ENCODE data around the gene DDR2.
"Not testable (repeated sequence)": the region's sequence is repeated elsewhere in the genome, so short reads cannot be mapped to it uniquely, and the experiment has no call there.

Gene DDR2

DNA sequence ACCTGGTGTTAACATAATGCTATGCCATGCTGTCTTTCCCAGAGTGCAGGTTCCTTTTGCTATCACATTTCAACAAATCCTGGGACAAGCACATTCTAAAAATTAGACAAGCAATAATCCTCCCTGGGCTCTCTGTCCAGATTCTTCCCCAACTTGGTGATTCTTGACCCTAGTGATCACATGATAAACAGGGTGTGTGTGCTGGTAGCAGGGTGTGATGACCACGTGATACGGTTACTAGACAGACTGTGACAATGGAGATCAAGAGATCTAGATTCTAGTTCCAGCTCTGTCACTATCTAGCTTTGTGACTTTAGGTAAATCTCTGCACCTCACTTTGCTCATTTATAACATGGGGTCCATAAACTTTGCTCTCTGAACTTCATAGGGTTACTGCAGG lies 96.3 kb downstream of the DDR2 start:
- no peak for DNase-seq

DNA sequence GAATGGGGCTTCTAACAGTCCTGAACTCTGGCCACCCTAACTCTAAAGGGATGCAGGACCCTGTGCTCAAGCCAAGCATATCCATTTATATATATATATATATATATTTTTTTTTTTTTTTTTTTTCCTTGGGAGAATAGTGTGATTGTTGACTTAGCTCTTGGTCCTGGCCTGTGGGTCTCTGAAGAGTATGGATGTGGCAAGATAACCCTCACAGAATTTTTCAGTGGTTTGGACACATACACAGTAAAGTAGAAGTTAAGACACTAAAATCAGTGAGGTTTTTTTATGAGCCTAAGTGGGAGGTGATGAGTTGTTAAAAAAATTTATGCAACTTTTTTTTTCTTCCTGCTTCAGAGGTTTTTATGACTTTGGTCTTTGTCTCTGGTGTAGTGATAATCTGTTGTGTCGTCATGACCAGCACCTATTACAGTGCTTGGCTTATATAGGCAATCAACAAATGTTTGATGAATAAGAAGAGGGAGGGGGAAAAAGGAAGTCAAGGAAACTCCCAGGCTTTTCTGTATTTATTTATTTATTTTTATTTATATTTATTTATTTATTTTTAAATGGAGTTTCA lies 97.0 kb downstream of the DDR2 start:
- DNase-seq: not testable (repeated sequence)

DNA sequence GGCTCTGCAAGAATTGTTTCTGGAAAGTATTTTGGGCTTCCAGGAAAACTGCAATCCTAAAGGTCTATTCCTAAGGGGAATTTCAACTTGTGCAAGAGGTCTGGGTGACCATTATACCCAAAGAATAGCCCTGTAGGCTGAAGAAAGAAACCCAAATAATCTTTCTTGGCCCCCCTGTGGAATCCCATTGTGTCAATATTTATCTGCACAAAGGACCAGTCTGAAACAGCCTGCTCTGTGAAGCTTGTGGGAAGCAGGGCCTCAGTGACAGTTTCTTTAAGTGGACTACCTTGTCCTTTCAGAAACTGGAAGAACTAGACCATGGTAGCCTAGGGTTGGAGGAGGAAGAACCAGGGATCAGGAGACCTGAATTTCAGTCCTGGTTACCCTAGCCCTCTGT lies 99.8 kb downstream of the DDR2 start:
- DNase-seq: no peak

DNA sequence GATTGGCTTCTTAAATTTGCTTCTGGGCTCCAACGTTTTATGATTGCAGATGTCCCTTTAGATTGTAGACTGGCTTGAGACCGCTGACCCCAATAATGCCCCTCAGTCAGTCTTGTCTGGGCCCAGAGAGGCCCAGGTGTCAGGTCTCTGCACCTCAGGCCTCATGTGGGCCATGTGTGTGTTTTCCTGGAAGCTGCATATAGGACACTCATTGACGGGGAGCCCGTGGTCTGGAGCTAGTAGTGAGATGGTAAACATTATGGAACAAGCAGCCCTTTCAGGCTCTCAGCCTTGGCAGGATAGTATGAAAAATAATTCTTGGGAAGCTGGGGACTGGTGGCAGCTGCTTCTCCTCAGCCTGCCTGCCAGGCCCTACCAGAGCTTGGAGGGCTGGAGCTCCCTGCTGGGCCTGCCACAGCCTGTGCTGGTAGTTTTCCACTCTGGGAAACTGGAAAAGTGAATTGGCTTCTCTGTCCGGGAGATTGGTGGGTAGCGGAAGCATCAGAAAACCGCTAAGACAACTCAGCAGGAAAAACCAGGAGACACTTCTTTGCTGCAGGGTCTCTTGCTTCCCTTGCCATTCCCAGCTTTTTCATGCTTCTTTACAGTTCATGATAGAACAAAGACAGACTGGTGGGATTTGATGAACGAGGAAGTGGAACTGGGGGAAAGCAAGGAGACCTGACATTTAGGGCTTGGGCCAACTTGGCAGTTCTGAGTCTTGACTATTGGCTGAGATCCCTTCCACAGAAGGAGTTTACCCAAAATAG lies 100.5 kb downstream of the DDR2 start:
- DNase-seq: no peak

DNA sequence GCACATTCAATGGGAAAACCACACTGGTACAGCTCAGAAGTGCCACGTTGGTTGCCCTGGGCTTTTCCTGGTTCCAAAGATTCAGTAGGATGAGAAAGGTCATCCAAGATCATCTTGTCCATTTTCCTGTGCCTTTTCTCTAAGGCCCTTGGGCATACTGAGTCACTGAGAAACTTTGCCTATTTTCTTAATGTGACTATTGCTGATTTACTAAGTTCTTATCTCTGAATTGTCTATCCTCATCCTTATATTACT lies 101.0 kb downstream of the DDR2 start:
- no peak for DNase-seq

DNA sequence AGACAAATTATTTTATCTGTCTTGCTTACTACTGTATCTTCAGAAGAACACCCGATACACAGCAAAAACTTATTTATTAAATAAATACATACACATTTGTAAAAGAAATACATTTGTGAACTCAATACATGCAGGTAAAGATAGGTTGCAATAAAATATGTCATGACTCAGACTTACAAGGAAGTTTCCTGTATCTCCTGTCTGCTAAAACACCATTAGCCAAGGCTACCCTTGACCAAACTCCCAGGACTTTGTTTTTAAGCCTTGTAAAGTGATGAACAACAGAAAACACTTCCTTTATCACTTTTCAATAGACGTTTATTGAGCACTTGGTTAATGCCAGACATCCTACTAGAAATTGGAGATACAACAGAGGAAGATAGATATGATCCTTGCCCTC lies 101.8 kb downstream of the DDR2 start:
- no peak for DNase-seq

DNA sequence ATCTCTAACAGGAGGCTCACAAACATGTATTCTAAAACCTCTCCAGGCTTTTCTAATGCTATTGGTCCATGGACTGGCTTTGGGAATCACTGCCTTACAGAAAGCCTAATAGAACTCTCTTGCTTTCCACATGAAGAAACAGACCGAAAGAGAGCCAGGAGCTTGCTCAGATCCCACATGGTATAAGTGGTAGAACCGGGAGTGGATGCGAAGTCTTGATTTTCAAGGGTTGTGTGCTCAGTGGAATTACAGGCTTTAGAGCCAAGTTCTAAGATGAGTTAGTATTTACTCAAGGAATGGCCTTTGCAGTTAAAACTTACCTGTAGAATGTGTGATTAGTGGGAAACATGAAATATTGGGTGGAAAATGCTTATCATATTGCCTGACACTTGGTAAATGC lies 103.9 kb downstream of the DDR2 start:
- no peak for DNase-seq

DNA sequence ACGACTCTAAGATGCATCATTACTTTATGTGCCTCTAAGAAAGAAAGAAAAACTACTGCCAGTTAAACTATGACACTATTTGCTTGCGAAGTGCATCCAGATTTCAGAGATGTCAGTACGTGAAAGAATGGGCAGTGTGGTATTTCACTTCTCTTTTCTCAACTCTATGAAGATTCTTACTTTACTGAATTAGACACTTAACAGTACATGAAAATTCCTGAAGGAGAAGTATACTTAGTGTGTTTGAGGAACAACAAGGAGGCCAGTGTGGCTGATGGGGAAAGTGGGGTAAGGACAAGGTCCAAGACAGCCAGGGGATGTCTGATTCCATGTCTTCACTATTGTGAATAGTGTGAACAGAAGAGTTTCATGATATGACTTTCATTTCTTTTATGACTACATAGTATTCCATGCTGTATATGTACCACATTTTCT lies 104.4 kb downstream of the DDR2 start:
- no peak for DNase-seq

DNA sequence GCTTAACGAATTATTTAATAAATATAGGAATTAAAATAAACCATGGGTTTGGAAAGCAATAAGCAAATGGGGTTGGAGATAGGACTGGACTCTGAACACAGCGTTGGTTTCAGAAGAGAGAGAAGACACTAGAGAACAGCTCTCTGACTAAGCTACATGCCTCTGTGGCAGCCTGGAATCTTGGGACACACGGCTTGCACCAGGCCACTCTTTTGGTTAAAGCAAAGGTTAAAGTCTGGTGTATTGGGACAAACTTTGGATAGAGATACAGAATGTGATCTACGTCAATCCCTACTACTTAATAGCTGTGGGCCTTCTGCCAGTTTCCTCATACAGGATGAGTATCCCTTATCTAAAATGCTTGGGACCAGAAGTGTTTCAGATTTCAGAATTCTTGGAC lies 108.5 kb downstream of the DDR2 start:
- DNase-seq: no peak

DNA sequence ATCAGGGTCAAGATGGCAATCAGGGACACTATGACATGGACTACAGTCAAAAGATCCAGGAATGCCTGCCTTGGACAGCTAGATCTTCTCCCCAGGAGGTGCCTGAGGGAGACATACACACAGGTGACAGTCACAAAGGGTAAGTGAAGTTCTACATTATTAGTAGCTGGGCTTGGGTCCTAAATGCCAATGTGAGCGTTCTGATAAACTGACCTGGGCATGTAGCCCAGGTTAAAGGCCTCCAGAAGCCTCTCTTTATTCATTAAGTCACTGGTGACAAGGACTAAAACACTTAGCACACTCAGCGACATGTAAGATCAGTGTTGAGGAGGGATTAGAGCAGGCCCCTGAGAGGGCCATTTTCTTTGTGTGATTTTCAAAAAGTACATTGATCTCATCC lies 109.3 kb downstream of the DDR2 start:
- DNase-seq: no peak

DNA sequence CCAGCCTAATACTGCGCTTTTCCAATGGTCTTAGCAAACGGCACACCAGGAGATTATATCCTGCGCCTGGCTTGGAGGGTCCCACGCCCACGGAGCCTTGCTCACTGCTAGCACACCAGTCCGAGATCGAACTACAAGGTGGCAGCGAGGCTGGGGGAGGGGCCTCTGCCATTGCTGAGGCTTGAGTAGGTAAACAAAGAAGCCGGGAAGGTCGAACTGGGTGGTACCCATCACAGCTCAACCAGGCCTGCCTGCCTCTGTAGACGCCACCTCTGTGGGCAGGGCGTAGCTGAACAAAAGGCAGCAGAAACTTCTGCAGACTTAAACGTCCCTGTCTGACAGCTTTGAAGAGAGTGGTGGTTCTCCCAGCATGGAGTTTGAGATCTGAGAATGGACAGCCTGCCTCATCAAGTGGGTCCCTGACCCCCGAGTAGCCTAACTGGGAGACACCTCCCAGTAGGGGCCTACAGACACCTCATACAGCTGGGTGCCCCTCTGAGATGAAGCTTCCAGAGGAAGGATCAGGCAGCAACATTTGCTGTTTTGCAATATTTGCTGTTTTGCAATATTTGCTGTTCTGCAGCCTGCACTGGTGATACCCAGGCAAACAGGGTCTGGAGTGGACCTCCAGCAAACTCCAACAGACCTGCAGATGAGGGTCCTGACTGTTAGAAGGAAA lies 114.1 kb downstream of the DDR2 start:
- not testable (repeated sequence) for DNase-seq

DNA sequence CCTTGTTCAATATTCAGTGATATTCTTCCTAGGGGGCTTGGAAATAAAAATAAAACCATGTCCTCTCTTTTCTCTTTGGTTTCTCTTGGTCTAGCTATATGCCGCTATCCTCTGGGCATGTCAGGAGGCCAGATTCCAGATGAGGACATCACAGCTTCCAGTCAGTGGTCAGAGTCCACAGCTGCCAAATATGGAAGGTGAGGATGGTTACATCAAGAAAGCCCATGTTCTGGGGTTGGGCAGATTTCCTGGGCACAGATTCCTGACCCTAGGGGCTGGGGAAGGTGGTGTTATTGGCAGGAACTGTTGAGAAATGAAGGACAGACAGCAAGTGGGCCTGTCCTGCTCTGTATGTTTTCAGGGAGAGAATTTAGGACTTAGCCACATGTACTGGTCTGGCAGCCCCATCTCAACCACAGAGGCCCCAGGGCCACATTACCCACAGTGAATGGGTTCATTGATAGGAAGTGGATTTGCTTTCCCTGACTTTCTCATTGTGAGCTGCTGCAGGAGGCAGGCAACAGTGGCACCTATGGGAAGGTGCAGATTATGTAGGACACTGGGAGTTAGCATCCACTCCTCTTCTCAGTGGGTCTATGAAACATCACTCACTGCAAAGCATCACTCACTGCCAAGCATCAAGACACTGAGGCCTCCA lies 120.9 kb downstream of the DDR2 start:
- DNase-seq: no peak

DNA sequence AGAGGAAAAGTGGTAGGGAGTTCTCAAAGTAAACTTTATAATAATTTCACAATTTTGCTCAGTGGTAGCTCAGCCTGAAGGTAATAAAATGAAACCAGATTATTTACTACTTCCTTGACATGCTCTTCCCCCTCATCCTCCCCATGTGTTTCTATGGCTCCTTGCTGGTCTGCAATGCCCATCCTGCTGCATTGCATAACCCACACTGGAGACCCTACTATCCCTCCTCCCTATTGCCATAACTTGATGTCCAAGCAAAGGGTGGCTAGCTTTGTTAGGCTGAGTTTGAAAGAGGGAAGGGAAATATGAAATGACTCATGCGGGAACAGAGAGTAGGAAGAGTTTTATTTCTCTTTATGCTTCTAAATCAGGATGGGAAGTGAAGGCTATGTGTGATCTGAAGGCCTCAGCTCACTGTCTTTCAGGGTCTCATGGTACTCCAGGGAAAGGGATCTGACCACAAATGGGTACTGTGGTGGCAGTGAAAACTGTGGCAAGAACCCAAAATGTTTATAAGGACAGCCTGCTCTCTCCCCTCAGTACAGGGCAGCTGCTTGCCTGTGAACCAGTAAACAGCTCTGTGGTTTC lies 121.8 kb downstream of the DDR2 start:
- no peak for DNase-seq

DNA sequence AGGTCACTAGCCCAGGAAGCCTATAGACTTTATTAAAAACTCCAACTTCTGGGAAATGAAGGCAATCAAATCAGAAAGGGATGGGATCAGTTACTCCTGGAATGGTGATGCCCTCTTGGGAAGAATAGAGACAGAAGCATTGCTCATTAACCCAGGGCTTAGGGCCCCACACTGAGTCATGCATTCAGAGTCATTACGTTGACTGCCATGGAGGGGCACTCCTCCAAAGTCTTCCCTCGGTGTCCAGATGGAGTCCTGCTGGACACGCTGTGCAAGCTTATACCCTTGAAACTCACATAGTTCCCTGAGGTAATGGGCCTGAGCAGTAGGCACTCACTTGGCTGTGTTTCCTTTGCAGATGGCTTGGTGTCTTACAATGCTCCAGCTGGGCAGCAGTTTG lies 123.0 kb downstream of the DDR2 start:
- DNase-seq: no peak

DNA sequence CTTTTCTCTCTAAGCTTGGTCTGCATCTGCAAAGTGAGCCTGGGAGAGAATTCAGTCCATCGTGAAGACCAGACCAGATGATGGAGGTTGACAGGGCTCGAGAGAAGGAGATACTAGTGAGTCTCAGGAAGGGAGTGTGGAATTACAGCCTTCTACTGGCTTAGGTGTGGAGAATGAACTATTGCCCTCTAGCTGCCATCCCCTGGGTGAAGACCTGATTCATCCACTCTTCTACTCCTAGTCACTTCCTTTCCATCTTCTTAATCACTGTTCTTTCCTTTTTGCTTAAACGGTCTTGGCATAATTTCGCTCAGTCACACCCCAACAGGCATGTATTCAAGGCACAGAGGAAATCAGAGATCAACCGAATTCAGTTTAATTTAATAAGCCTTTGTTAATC lies 124.3 kb downstream of the DDR2 start:
- no peak for DNase-seq

DNA sequence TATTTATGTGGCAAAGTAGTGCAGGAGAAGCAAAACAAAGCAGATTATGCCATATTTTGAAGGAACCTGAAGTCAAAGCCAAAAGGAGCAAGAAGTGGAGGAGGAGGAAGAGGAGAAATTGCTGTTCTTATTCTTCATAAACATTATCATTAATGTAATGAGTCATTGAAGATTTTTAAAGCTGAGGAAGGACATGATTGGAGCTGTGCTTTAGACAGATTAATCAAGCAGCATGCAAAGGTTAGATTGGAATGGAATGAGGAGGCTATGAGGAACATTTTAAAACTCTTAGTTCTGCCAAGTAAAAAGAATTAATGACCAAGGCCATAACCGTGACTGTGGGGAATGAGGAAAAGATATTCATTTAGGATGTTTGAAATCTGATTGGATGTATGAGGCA lies 125.2 kb downstream of the DDR2 start:
- no peak for DNase-seq

DNA sequence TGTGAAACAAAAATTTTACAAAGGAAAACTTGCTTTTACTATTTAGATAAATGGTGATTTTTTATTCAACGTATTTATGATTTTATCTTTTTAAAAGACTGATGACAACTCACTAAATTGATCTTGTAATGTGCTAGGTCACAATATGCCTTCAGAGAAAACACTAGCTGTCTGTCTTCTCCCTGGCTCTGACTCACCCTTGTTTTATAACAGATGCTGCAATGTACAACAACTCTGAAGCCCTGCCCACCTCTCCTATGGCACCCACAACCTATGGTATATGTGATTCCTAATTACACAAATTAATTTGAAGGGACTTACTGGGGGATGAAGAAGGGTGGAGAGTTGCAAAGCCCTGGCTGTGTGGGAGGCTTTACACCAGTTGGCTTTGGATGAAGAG lies 133.5 kb downstream of the DDR2 start:
- DNase-seq: no peak

DNA sequence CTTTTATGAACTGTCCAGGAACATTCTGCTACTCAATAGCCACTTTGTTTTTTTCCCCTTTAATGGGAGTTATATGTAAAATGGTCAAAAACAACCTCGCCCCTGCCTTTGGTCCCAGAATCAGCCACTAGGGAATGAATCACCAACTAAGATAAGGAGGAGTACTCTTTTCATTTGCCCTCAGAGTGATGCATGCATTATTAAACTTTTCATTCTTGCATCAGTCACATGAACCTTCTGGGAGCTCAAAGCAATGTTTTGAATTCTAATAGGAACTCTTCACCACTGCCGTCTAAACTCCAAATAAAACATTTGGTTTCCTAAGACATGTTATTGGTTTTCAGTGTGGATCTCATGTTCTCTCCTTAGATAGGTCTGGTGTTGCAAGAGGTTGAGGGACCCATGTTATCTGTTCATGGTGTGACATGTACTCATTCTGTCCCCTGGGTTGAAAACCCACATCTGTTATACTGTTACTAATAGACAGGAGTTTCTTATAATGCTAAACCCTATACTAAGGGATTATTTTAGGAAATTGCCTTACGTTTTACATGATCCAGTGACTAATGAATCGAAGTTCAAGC lies 140.4 kb downstream of the DDR2 start:
- no peak for DNase-seq

DNA sequence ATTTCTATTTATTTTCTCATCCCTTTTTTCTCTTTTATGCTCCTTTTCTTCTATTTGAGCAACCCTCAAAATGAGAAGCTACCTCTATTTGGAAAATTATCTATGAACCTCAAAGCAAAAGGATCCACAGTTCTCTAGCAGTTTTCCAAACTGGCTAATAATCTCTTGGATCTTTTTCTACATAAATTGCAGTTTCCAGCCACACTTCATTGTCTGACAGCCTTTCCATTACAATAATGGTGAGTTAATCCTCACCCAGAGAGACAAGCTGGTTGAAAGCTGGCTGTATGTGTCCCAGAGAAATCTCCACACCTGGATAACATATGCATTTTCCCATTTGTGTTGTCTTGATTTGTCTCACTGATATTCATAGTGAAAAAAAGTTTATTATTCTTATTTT lies 141.7 kb downstream of the DDR2 start:
- no peak for DNase-seq

DNA sequence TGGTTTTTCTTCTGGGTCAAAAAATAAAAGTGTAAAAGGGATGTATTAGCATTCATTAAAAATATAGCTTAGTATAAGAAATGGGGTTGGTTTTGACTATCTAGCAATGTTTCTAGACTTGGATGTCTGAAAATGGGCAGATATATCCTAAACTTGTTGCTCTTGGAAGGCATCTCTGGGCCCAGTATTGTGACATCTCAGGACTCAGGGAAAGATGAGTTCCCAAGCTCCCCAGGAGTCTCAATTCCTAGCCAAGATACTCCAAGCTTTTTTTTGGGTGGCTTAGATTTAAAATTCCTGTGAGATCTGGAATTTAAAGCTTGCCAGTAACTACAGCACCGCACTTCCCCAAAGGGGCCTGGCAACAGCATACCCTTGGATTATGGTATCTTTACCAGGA lies 146.8 kb downstream of the DDR2 start:
- DNase-seq: no peak

DNA sequence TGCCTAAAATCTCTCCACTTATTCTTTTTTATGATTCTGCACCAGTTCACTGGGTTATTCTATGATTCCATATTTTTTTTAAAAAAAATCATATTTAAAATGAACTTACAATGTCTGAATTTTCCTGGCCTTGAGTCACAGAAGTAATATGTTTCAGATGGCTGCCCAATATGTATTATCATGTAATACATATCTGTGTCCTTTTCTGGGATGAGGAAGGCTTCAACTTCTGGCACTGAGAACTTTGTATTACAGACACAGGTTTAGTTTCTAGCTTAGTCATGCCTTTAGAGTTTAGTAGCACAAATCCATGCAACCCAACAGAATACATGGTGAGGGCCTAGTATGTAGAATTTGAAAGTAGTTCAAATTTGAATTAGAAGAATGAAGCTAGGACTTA lies 150.4 kb downstream of the DDR2 start:
- no peak for DNase-seq

DNA sequence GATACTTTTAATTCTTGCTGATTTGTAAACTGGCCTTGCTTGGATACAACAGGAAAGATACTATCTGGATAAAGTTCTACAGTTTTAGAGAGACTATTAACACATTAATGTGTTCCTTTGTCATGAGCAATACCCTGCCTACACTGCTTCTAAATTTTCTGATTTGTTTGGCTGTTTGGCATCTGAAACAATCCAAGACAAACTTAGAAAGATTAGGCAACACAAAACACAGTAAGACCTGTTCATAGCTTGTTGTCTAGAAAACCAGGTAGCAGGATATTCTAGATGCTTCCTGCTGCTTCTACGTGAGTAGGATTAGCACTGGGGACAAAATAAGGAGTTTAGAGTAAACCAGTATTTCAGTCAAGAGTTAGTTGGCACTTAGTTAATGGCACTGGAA lies 152.7 kb downstream of the DDR2 start:
- DNase-seq: not testable (repeated sequence)

DNA sequence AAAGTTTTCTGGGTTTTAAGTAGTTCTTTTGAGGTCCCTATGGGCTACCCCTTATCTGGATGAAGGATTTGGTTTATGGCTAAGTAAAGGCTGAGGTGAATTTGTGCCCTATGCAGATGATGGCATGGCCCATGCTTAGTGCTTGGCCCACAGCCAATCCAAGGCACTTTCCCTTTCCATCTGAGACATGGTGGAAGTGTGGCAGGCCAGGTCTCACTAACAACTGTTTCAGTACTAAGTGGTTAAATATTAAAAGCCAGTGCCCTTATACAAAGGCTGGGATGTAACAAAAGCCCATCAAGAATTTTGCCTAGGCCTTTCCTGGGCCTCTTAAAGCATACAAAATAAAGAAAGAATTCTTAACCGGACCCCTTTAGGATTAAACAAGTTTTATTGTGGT lies 156.5 kb downstream of the DDR2 start:
- peak; percentile 19 for DNase-seq

Measured in NCI-H345 (cell line).